Measurements from ENCODE around the gene ACBD6.

Gene ACBD6

GRCh38 chr1:180249725-180250498 is 252.5 kb downstream of the ACBD6 start:
- POLR2A ChIA-PET = no interaction called here
- Histone ChIP-seq H3K27ac (ENCODE audit: extremely low read depth, low read depth, low read length) (no peak overlapping the region), H3K4me3 (ENCODE audit: low read depth, low read length) (no peak overlapping the region), H3K4me1 (ENCODE audit: control insufficient read depth, insufficient read depth, low read length) (no peaks in the 10 kb centered on the region), H3K9me3 (ENCODE audit: control insufficient read depth, insufficient read depth, low read depth, low read length) (no peaks in the 10 kb centered on the region), H3K36me3 (ENCODE audit: control insufficient read depth in 2 of 2, insufficient read depth in 1 of 2, low read length in 2 of 2) (no peaks in the 10 kb centered on the region)
- CTCF ChIA-PET = interaction anchor here (0.6 to 1.8 kb wide), 8 partner anchors 11 to 438 kb away, joined by 3 to 6 read pairs (median 4); no protein-coding TSS in a partner anchor
- no peak for TF ChIP-seq ZNF398 (tag by site-specific recombination; IDR thresholded peaks at IDR 0.05)
- no peak for TF ChIP-seq ZSCAN30 (tag by site-specific recombination; IDR thresholded peaks at IDR 0.05)
- no peak for TF ChIP-seq ZNF214 (tag by site-specific recombination; IDR thresholded peaks at IDR 0.05; ENCODE audit: borderline replicate concordance)
- no peak for TF ChIP-seq EGR2 (tag by site-specific recombination; IDR thresholded peaks at IDR 0.05; ENCODE audit: low read depth)
- TF ChIP-seq GLIS1 (tag by site-specific recombination; IDR thresholded peaks at IDR 0.05) = no peak
- no peak for TF ChIP-seq ZNF530 (tag by site-specific recombination; IDR thresholded peaks at IDR 0.05; ENCODE audit: low read depth)
- TF ChIP-seq ZBTB7A (tag by site-specific recombination; IDR thresholded peaks at IDR 0.05; ENCODE audit: low read depth) = no peak
- peak; percentile 54 for TF ChIP-seq PRDM1 (tag by site-specific recombination; IDR thresholded peaks at IDR 0.05)
- TF ChIP-seq ZSCAN4 (tag by site-specific recombination; IDR thresholded peaks at IDR 0.05) = peak; percentile 98
- TF ChIP-seq YY1 (tag by site-specific recombination; IDR thresholded peaks at IDR 0.05) = no peak
- no peak for TF ChIP-seq ZSCAN18 (tag by site-specific recombination; IDR thresholded peaks at IDR 0.05)
- no peak for TF ChIP-seq ZBTB17 (tag by site-specific recombination; IDR thresholded peaks at IDR 0.05)
- TF ChIP-seq ZNF311 (tag by site-specific recombination; IDR thresholded peaks at IDR 0.05; ENCODE audit: borderline replicate concordance) = no peak
- no peak for TF ChIP-seq HOXA7 (CRISPR knock-in tag; IDR thresholded peaks at IDR 0.05; ENCODE audit: borderline replicate concordance)
- no peak for TF ChIP-seq PRDM4 (tag by site-specific recombination; IDR thresholded peaks at IDR 0.05)
- TF ChIP-seq ZNF391 (tag by site-specific recombination; IDR thresholded peaks at IDR 0.05; ENCODE audit: borderline replicate concordance, low read depth) = no peak
- no peak for TF ChIP-seq ZBTB44 (tag by site-specific recombination; IDR thresholded peaks at IDR 0.05)
- TF ChIP-seq ZFP3 (tag by site-specific recombination; IDR thresholded peaks at IDR 0.05; ENCODE audit: low read depth) = no peak
- TF ChIP-seq ZNF280D (tag by site-specific recombination; IDR thresholded peaks at IDR 0.05) = no peak

Measured in HEK293 (cell line).